Ishikawa (cell line): Measurements from ENCODE around the gene BTBD7.

ENCODE experiments used
- CEBPB ChIP-seq: IDR thresholded peaks from 2 replicates; pipeline ENCODE4 v1.6.1; 2012
- CREB1 ChIP-seq: IDR thresholded peaks from 2 replicates; pipeline ENCODE4 v1.6.1; 2012; ENCODE audit warnings: low read depth
- EGR1 ChIP-seq: IDR thresholded peaks from 2 replicates; pipeline ENCODE4 v1.6.1; 2012
- EP300 ChIP-seq: IDR thresholded peaks from 2 replicates; pipeline ENCODE4 v1.6.1; 2012; ENCODE audit warnings: borderline replicate concordance
- FOXM1 ChIP-seq: IDR thresholded peaks from 2 replicates; pipeline ENCODE4 v1.6.1; 2012; ENCODE audit warnings: low read depth, borderline replicate concordance
- NFIC ChIP-seq: IDR thresholded peaks from 2 replicates; pipeline ENCODE4 v1.6.1; 2012
- RAD21 ChIP-seq: IDR thresholded peaks from 2 replicates; pipeline ENCODE4 v1.6.1; 2012; ENCODE audit warnings: low read depth
- TAF1 ChIP-seq: IDR thresholded peaks from 2 replicates; pipeline ENCODE4 v1.6.1; 2012; ENCODE audit warnings: low read depth, mild to moderate bottlenecking
- TCF12 ChIP-seq: IDR thresholded peaks from 2 replicates; pipeline ENCODE4 v1.6.1; 2012; ENCODE audit warnings: low read depth
- TEAD4 ChIP-seq: IDR thresholded peaks from 2 replicates; pipeline ENCODE4 v1.6.1; 2012
- YY1 ChIP-seq: IDR thresholded peaks from 2 replicates; pipeline ENCODE4 v1.6.1; 2012; ENCODE audit warnings: low read depth
- ZBTB7A ChIP-seq: IDR thresholded peaks from 2 replicates; pipeline ENCODE4 v1.6.1; 2012; ENCODE audit warnings: low read depth
- TF ChIP-seq, protein P1 (sequence below): IDR thresholded peaks from 2 replicates; pipeline ENCODE4 v1.6.1; 2012
- TF ChIP-seq, protein P2 (sequence below): IDR thresholded peaks from 2 replicates; pipeline ENCODE4 v1.6.1; 2012
- TF ChIP-seq, protein P3 (sequence below): IDR thresholded peaks from 2 replicates; pipeline ENCODE4 v1.6.1; 2012; ENCODE audit warnings: low read depth, mild to moderate bottlenecking

BTBD7 gene

DNA sequence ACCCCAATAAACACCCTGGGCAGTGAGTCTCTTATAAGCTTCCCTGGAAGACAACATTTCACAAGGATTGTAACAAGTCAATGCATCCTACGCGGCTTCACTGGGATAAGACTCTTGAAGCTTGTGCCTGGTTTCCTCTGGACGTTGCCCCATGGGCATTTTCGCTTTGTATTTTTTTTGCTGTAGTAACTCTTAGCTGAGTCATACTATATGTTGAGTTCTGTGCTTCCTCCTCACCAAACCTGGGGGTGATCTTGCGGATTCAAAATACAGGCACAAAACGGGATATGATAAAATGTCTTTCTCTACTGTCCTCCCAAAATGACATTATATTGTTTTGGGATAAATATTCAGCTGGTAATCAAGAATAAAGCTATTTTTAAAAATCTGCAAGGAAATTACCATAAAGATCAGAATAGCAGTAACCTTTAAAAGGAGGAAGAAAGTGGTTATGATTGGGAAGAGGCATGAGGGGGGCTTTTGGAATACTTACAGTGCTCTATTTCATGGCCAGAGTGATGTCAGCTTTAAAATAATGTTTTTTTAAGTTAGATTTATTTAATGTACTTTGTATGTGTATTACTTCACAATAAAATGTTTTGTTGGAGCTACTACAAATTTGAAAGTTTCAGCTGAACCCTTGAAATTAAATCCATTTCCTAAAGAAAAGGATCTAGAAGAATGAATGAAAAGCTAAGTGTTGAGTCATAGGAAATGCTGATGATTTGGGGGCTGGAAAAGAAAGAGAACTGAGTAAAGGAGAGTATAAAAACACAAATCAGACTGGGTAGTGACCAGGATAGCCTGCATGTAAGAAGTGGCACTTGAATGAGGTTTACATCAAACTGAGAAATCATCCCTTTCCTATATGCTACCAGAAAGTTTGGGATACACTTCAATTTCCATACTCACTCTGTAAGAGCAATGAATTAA is 14.7 kb downstream of the BTBD7 start:
- TF ChIP-seq TAF1 (no peak), EGR1 (no peak), CEBPB (no peak), EP300 (no peak)
- TF ChIP-seq, protein P1, sequence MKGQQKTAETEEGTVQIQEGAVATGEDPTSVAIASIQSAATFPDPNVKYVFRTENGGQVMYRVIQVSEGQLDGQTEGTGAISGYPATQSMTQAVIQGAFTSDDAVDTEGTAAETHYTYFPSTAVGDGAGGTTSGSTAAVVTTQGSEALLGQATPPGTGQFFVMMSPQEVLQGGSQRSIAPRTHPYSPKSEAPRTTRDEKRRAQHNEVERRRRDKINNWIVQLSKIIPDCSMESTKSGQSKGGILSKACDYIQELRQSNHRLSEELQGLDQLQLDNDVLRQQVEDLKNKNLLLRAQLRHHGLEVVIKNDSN: no peak
- TF ChIP-seq, protein P2, sequence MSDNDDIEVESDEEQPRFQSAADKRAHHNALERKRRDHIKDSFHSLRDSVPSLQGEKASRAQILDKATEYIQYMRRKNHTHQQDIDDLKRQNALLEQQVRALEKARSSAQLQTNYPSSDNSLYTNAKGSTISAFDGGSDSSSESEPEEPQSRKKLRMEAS: no peak

DNA sequence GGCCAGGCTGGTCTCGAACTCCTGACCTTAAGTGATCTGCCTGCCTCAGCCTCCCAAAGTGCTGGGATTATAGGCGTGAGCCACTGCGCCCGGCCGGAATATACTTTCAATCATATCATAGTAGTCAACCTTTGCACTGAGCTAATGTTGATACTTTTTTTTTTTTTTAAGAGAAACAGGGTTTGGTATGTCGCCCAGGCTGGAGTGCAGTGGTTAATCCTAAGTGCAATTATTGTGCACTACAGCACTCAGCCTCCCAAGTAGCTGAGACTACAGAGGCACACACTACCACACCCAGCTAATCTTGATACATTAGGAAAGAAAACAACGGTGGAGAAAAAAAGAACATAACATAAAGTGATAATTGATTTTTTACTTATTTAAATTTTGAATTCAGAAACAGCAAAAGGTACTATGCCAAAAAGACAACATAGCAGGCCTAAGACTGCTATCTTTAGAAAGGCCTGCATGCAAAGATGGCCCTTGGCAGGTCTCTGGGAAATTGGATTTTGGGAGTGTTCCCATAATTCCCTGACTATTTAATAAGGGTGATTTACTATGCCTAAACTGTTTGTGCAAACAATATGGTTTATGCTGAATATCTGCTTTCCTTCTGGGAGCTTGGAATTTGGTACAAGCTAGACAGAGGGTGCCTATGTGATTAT is 15.5 kb downstream of the BTBD7 start:
- TF ChIP-seq EGR1 (no peak), CREB1 (no peak), TCF12 (no peak), FOXM1 (no peak), EP300 (no peak), RAD21 (no peak)
- TF ChIP-seq, protein P2: no peak
- TF ChIP-seq, protein P3, sequence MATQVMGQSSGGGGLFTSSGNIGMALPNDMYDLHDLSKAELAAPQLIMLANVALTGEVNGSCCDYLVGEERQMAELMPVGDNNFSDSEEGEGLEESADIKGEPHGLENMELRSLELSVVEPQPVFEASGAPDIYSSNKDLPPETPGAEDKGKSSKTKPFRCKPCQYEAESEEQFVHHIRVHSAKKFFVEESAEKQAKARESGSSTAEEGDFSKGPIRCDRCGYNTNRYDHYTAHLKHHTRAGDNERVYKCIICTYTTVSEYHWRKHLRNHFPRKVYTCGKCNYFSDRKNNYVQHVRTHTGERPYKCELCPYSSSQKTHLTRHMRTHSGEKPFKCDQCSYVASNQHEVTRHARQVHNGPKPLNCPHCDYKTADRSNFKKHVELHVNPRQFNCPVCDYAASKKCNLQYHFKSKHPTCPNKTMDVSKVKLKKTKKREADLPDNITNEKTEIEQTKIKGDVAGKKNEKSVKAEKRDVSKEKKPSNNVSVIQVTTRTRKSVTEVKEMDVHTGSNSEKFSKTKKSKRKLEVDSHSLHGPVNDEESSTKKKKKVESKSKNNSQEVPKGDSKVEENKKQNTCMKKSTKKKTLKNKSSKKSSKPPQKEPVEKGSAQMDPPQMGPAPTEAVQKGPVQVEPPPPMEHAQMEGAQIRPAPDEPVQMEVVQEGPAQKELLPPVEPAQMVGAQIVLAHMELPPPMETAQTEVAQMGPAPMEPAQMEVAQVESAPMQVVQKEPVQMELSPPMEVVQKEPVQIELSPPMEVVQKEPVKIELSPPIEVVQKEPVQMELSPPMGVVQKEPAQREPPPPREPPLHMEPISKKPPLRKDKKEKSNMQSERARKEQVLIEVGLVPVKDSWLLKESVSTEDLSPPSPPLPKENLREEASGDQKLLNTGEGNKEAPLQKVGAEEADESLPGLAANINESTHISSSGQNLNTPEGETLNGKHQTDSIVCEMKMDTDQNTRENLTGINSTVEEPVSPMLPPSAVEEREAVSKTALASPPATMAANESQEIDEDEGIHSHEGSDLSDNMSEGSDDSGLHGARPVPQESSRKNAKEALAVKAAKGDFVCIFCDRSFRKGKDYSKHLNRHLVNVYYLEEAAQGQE: no peak
- TF ChIP-seq, protein P1: no peak

DNA sequence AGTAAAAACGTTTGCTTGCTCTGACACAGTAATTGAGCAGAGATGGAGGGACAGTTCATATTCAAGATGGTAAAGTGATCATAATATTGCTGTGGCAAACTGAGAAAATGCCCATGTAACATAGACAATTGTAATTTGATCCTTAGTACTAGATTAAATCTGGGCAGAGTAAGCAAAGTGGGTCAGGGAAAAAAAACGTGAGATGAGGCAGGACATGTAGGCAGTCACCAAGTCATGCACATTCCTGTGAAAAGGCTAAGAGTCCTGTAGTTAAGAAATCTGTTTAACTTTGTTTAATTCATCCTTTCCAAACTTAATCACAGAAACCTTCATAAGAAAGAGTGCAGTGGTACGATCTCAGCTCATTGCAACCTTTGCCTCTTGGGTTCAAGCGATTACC is 16.1 kb downstream of the BTBD7 start:
- no peak for TF ChIP-seq TCF12
- TF ChIP-seq, protein P1: no peak
- no peak for TF ChIP-seq CEBPB
- TF ChIP-seq FOXM1: no peak
- TF ChIP-seq ZBTB7A: no peak
- TF ChIP-seq, protein P3: no peak
- TF ChIP-seq, protein P2: no peak
- TF ChIP-seq TAF1: no peak
- no peak for TF ChIP-seq YY1
- no peak for TF ChIP-seq CREB1
- TF ChIP-seq EGR1: no peak
- no peak for TF ChIP-seq RAD21
- no peak for TF ChIP-seq NFIC
- TF ChIP-seq EP300: no peak
- no peak for TF ChIP-seq TEAD4

DNA sequence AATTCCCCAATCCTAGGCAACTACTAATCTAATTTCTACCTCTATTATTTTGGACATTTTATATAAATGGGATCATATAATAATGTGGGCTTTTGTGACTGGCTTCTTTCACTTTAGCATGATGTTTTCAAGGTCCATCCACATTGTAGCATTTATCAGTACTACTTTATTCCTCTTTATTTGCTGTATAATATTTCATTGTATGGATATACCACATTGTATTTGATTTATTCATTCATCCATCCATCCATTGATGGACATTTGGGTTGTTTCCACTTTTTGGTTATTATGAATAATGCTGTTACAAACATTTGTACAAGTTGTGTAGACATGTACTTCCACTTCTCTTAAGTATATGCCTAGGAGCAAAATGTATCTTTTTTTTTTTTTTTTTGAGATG is 17.3 kb downstream of the BTBD7 start:
- no peak for TF ChIP-seq TCF12
- no peak for TF ChIP-seq NFIC
- no peak for TF ChIP-seq TEAD4
- TF ChIP-seq FOXM1: no peak
- no peak for TF ChIP-seq CREB1
- TF ChIP-seq, protein P1: no peak
- TF ChIP-seq, protein P2: no peak

DNA sequence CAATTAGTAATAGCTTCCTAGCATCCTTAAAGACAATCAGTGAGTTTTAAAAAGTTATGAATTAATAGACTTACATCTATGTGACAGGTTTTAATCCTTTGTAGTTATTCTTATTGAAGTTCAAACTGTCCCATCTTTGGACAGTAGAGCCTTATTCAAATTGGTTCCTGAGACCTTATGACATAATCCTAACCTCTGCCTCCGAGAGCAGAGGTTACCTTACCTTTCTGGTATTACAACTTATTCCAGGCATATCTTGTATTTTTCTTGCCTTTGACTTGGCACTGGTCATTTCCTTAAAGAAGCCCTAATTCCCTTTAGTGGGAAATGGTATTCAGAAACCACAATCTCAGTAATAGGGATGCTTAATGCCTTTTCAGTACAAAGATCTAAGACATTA is 21.8 kb downstream of the BTBD7 start:
- TF ChIP-seq RAD21: no peak
